Stimulated activated CD4-positive, alpha-beta T cell treated with anti-CD3 and anti-CD28 coated beads, Interleukin-12 subunit alpha, Interleukin-12 subunit beta, amount 100 ng/mL, for 24 hours (primary cell): ENCODE results near the gene ROMO1.
"Not testable (repeated sequence)": the region's sequence is repeated elsewhere in the genome, so short reads cannot be mapped to it uniquely, and the experiment has no call there.

Experiments used
- DNase-seq, 2 experiments: peaks; one replicate each; pipeline ENCODE4 v3.0.0-alpha.2; 2020; ENCODE audit warnings: low read depth in 2 of 2

Gene ROMO1

GRCh38 chr20:35681960-35682359 lies 17.2 kb upstream of the ROMO1 start:
- no peak for DNase-seq

DNA sequence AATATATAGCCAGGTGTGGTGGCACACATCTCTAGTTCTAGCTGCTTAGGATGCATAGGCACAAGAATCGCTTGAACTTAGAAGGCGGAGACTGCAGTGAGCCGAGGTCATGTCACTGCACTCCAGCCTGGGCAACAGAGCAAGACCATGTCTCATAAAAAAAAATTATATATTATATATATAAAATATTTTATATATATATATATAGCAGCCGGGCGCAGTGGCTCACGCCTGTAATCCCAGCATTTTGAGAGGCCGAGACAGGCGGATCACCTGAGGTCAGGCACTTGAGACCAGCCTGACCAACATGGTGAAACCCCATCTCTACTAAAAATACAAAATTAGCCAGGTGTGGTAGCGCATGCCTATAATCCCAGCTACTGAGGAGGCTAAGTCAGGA lies 13.8 kb upstream of the ROMO1 start:
- not testable (repeated sequence) for DNase-seq

GRCh38 chr20:35686872-35687271 lies 12.3 kb upstream of the ROMO1 start:
- not testable (repeated sequence) for DNase-seq

GRCh38 chr20:35690265-35690664 lies 8.9 kb upstream of the ROMO1 start:
- no peak for DNase-seq

GRCh38 chr20:35695245-35695749 lies 3.9 kb upstream of the ROMO1 start:
- no peak for DNase-seq

DNA sequence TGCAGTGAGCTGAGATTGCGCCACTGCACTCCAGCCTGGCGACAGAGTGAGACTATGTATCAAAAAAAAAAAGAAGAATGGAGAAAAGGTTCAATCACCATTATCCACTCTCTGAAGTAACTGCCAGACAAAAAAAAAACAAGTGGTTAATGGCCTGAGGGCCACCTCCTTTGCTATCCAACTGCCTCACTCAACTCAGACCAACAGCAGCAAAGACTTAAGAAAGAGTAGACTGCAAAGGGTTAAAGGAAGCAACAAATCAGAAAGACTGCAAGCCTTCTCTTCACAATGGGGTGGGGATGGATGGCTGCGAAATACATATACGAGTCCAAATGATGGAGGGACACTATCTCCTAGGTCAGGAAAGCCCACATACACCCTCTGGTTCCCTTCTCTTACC lies 3.2 kb upstream of the ROMO1 start:
- no peak for DNase-seq

DNA sequence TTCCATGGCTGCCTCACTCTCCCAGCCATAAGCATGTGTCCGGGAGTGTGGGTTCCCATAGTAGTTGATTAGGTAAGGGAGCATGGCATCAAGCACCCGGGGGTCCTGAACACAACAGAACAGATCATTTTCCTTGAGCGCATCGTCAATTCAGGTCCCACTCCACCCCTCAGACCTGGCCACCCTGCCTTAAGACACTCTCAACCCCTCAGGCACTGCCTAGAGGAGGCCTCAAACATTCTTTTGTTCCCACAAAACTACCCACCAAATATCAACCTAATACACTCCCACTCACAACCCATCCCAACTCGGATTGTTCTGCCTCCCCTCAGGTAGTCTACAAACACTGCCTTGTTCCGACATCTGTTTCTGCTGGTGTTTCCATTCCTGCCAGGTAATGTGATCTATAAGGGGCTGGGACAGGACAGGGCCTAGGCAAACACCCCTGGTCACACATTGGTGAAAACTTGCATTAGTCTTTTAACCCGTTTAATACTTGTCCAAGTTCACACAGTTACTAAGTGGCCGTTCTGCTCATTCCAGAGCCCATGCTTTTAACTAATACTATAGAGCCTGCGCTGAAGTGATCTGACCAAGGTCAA lies 1.4 kb upstream of the ROMO1 start:
- no peak for DNase-seq

DNA sequence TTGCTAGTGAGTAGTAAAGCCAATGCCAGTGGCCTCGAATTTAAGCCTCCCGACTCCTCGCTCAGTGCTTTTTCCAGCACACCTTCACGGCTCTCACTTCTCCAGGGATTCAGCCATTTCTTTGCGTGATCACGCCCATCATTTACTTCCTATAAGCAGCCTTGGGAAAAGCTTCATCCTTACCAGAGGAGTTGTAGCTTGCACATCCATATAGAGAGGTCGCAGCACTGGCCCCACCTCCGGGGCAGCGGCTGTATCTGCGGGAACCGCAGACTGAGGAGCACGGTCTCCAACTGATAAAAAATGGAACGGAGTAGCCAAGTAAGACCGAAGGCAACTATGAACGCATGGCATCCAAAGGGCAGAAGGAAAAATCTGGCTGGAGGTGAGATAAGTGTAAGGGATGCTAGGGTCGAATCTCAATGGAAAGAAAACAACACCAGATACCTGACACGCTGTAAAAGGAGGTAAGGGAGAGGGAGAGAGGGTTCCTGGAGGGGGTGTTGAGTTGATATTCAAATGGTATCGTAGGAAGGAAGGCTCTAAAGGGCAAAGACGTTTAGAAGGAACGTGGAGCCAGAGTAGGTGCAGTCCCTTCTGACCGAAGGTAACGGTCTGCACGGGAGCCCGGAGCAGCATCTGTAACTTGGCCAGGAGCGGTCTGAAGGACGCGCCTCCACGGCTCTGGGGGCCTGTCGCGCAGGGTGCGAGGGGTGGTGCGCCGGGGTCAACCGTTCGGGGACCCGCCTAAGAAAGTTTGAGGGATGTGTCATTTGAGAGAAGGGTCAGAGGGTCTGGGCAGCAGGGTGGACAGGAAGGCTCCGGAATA lies 693 bp upstream of the ROMO1 start:
- no peak for DNase-seq

DNA sequence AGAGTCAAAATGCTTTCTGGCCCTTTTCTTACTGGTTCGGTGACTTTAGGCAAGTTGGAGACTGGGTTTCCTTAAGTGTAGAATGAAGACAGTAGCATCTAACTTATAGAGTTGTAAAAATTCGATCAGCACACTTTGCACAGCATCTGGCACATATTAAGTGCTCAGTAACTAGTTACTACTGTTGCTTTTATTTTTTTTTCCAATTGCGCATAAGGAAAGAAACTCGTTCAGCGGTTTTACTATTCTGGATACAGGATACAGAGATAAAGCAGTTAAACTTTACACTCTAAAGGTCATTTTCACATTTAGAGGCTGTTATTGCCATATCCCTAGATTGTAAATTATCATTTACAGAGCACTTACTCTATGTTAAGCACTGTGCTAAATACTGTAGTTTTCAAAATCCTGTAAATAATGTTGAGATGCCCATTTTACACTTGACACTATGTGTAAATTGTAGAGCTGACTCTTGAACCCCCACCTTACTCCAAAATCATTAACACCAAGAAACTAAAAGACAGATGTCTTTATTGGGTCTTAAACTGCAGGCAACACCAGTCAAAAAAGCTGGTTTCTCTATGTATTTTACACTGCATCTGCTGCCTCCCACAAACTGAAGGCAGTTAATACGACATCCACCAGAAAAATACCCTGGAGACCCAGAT lies 886 bp downstream of the ROMO1 start:
- no peak for DNase-seq

- no peak for DNase-seq
Observed at GRCh38 chr20:35700625-35701148, 1.5 kb downstream of the ROMO1 start.

- no peak for DNase-seq
Observed at GRCh38 chr20:35702051-35702823, 3.0 kb downstream of the ROMO1 start.

- DNase-seq = no peak
Observed at GRCh38 chr20:35702824-35703695, 3.9 kb downstream of the ROMO1 start.

DNA sequence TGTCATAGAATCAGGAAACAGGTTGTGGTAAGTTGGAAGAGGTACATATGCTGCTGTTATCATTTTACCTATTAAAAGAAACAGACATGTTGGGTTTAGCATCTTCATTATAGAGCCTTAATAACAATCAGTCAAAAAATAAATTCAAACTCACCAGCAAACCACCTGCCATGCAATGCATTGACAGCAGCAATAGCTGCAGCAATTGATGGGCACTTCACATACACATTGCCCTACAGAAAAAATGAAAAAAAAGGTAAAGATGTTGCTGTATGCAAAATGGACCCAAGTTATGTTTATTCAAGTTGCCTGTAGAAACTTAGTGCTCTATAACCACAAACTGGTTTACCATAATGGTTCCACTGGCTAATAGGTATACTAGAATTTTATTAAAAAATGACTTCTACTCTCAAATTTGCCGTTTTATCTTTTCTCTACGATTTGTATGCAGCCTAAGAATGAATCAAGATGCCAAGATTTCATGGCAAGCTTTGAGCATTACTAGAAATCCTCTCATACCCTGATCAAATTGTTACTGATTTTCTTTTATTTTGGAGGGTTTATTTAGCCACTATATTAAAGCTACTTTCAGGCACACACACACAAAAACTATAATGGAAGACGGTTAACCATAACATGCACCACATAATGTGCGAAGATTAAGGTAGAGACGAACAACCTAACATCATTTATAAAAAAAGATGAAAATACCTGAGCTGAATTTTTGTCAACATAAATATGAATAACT lies 5.5 kb downstream of the ROMO1 start:
- no peak for DNase-seq

GRCh38 chr20:35705894-35706293 lies 6.7 kb downstream of the ROMO1 start:
- DNase-seq = not testable (repeated sequence)

GRCh38 chr20:35706591-35707529 lies 7.7 kb downstream of the ROMO1 start:
- not testable (repeated sequence) for DNase-seq

- DNase-seq = no peak
Observed at GRCh38 chr20:35708502-35708901, 9.3 kb downstream of the ROMO1 start.

GRCh38 chr20:35709259-35709658 lies 10.1 kb downstream of the ROMO1 start:
- no peak for DNase-seq

- no peak for DNase-seq
Observed at GRCh38 chr20:35710039-35710438, 10.8 kb downstream of the ROMO1 start.
